H9 (cell line): ENCODE measurements around the gene TTLL1. TPM values are rescaled to one million over a fixed set of nuclear protein-coding genes. Genes with fewer than 3 reads are reported as not detected.
A peak's percentile ranks its signal among the peaks of the same experiment; 100 is the strongest.

Experiments used
- DNase-seq: peaks from one replicate; pipeline ENCODE4 v3.0.0-alpha.2; 2017
- H2AFZ ChIP-seq: one replicate; pipeline ENCODE4 v1.6.1; 2013; ENCODE audit warnings: mild to moderate bottlenecking, low read length, control low read depth, moderate library complexity
- H2AK5ac ChIP-seq: 2 replicates; pipeline ENCODE4 v1.6.1; 2013; ENCODE audit warnings: low read length, control low read depth, mixed read lengths; ENCODE audit not compliant: insufficient read length
- H2BK120ac ChIP-seq: one replicate; pipeline ENCODE4 v1.6.1; 2013; ENCODE audit warnings: low read depth, mild to moderate bottlenecking, low read length, control low read depth, inconsistent platforms; ENCODE audit not compliant: poor library complexity, severe bottlenecking
- H2BK12ac ChIP-seq: 2 replicates; pipeline ENCODE4 v1.6.1; 2013; ENCODE audit warnings: low read length, control low read depth, mixed read lengths, low read depth; ENCODE audit not compliant: insufficient read length
- H2BK15ac ChIP-seq: 2 replicates; pipeline ENCODE4 v1.6.1; 2013; ENCODE audit warnings: low read depth, low read length, control low read depth
- H2BK20ac ChIP-seq: one replicate; pipeline ENCODE4 v1.6.1; 2013; ENCODE audit warnings: low read depth, mild to moderate bottlenecking, low read length, control low read depth, inconsistent platforms; ENCODE audit not compliant: poor library complexity, severe bottlenecking
- H2BK5ac ChIP-seq: 2 replicates; pipeline ENCODE4 v1.6.1; 2013; ENCODE audit warnings: low read length, control low read depth, mixed read lengths; ENCODE audit not compliant: insufficient read length
- H3K14ac ChIP-seq: 2 replicates; pipeline ENCODE4 v1.6.1; 2013; ENCODE audit warnings: low read length, control low read depth; ENCODE audit not compliant: insufficient read depth
- H3K18ac ChIP-seq: 2 replicates; pipeline ENCODE4 v1.6.1; 2013; ENCODE audit warnings: low read depth, mild to moderate bottlenecking, mixed read lengths, low read length, control low read depth; ENCODE audit not compliant: insufficient read length
- H3K23ac ChIP-seq: 2 replicates; pipeline ENCODE4 v1.6.1; 2013; ENCODE audit warnings: low read length, control low read depth, mixed read lengths, low read depth; ENCODE audit not compliant: insufficient read length
- H3K23me2 ChIP-seq: 2 replicates; pipeline ENCODE4 v1.6.1; 2013; ENCODE audit warnings: low read depth, mild to moderate bottlenecking, mixed read lengths, low read length, control low read depth; ENCODE audit not compliant: insufficient read length, poor library complexity, severe bottlenecking
- H3K27ac ChIP-seq: 2 replicates; pipeline ENCODE4 v1.5.1; 2013; ENCODE audit warnings: low read length, control low read depth, mixed read lengths, low read depth; ENCODE audit not compliant: insufficient read length
- H3K27me3 ChIP-seq: 2 replicates; pipeline ENCODE4 v1.6.1; 2013; ENCODE audit warnings: low read length, control low read depth, inconsistent platforms; ENCODE audit not compliant: insufficient read depth
- H3K4ac ChIP-seq: 2 replicates; pipeline ENCODE4 v1.6.1; 2013; ENCODE audit warnings: low read depth, mild to moderate bottlenecking, control low read depth, inconsistent platforms, low read length, moderate library complexity
- H3K4me1 ChIP-seq: 2 replicates; pipeline ENCODE4 v1.6.1; 2013; ENCODE audit warnings: low read length, control low read depth, inconsistent platforms; ENCODE audit not compliant: insufficient read depth
- H3K4me2 ChIP-seq: 2 replicates; pipeline ENCODE4 v1.6.1; 2013; ENCODE audit warnings: low read length, control low read depth, mixed read lengths; ENCODE audit not compliant: insufficient read length, insufficient read depth
- H3K56ac ChIP-seq: 2 replicates; pipeline ENCODE4 v1.6.1; 2013; ENCODE audit warnings: low read depth, mild to moderate bottlenecking, mixed read lengths, low read length, control low read depth; ENCODE audit not compliant: insufficient read length
- H3K79me1 ChIP-seq: 2 replicates; pipeline ENCODE4 v1.6.1; 2013; ENCODE audit warnings: low read depth, mild to moderate bottlenecking, moderate library complexity, low read length, control low read depth, inconsistent platforms; ENCODE audit not compliant: insufficient read depth, poor library complexity, severe bottlenecking
- H3K79me2 ChIP-seq: 2 replicates; pipeline ENCODE4 v1.6.1; 2013; ENCODE audit warnings: low read length, control low read depth, inconsistent platforms; ENCODE audit not compliant: insufficient read depth
- H3K9ac ChIP-seq: 2 replicates; pipeline ENCODE4 v1.6.1; 2013; ENCODE audit warnings: low read length, control low read depth, mixed read lengths; ENCODE audit not compliant: insufficient read length; ENCODE audit errors: extremely low read depth
- H3K9me3 ChIP-seq: one replicate; pipeline ENCODE4 v1.6.1; 2013; ENCODE audit warnings: low read depth, low read length, inconsistent platforms; ENCODE audit not compliant: control insufficient read depth
- H3T11ph ChIP-seq: one replicate; pipeline ENCODE4 v1.6.1; 2013; ENCODE audit warnings: mild to moderate bottlenecking, low read length, control low read depth, inconsistent platforms
- H4K20me1 ChIP-seq: one replicate; pipeline ENCODE4 v1.6.1; 2013; ENCODE audit not compliant: control insufficient read depth, insufficient read length, insufficient read depth
- H4K5ac ChIP-seq: 2 replicates; pipeline ENCODE4 v1.6.1; 2013; ENCODE audit warnings: low read depth, mild to moderate bottlenecking, mixed read lengths, low read length, control low read depth; ENCODE audit not compliant: insufficient read length
- H4K8ac ChIP-seq: replicated peaks from 2 replicates; pipeline ENCODE4 v1.6.1; 2013; ENCODE audit warnings: low read length, control low read depth, mixed read lengths, low read depth; ENCODE audit not compliant: insufficient read length
- H4K91ac ChIP-seq: 2 replicates; pipeline ENCODE4 v1.6.1; 2013; ENCODE audit warnings: low read depth, mild to moderate bottlenecking, moderate library complexity, mixed read lengths, low read length, control low read depth; ENCODE audit not compliant: insufficient read length
- H3K27ac Mint-ChIP-seq, 3 experiments: 2 replicates in 2 of 3; 3 replicates in 1 of 3; pipeline ENCODE4 v1.8.0; 2020 to 2021; ENCODE audit warnings: mixed read lengths in 3 of 3, mild to moderate bottlenecking in 1 of 3, moderate library complexity in 1 of 3
- H3K27me3 Mint-ChIP-seq: 2 replicates; pipeline ENCODE4 v1.8.0; 2021; ENCODE audit warnings: low read depth, mild to moderate bottlenecking, moderate library complexity, mixed read lengths
- H3K36me3 Mint-ChIP-seq, 3 experiments: 2 replicates in 2 of 3; 3 replicates in 1 of 3; pipeline ENCODE4 v1.8.0; 2020 to 2021; ENCODE audit warnings: low read depth in 3 of 3, mixed read lengths in 3 of 3; ENCODE audit not compliant: insufficient read depth in 1 of 3
- H3K4me1 Mint-ChIP-seq, 2 experiments: 2 replicates each; pipeline ENCODE4 v1.8.0; 2020; ENCODE audit warnings: mixed read lengths in 2 of 2
- H3K4me3 Mint-ChIP-seq, 2 experiments: 2 replicates in 1 of 2; 3 replicates in 1 of 2; pipeline ENCODE4 v1.8.0; 2020 to 2021; ENCODE audit warnings: mild to moderate bottlenecking in 2 of 2, mixed read lengths in 2 of 2, moderate library complexity in 1 of 2
- H3K9me3 Mint-ChIP-seq, 2 experiments: 2 replicates in 1 of 2; 3 replicates in 1 of 2; pipeline ENCODE4 v1.8.0; 2020; ENCODE audit warnings: mild to moderate bottlenecking in 2 of 2, mixed read lengths in 2 of 2, moderate library complexity in 1 of 2
- CTCF ChIP-seq: fragments of 200-600 bp; sonication (generic); conservative IDR thresholded peaks from 3 replicates; pipeline ENCODE4 v1.8.0; 2021; ENCODE audit warnings: antibody characterized with exemption, mild to moderate bottlenecking
- WGBS: extraction: QIAGEN DNeasy Blood & Tissue Kit; methylation state at CpG from one replicate; pipeline ENCODE4 v1.1.7; 2013; ENCODE audit warnings: missing lambda C conversion rate, low lambda C conversion rate, mixed read lengths; ENCODE audit not compliant: insufficient read length; ENCODE audit errors: extremely low coverage; 5-methylcytosine and 5-hydroxymethylcytosine counted together
- total RNA-seq: library from RNA; stranded (reverse); gene quantifications from 2 replicates; pipeline ENCODE4 v1.2.1, GENCODE V29; 2021

TTLL1 gene
- total RNA-seq, 1 experiment from 2014 or later, result 4.1 TPM

GRCh38 chr22:43011079-43011478 lies 78.1 kb downstream of the TTLL1 start:
- Histone ChIP-seq H2BK15ac (no peak overlapping the region), H3K56ac (no peak overlapping the region), H3K79me2 (peaks cover 46% of the 10 kb centered on the region; the same call in 1 of the 2 replicates), H3K14ac (no peak overlapping the region), H3K9me3 (no peaks in the 10 kb centered on the region), H2BK20ac (no peak overlapping the region), H3K23ac (no peak overlapping the region), H2BK12ac (no peak overlapping the region), H2AFZ (no peak overlapping the region), H2BK5ac (no peak overlapping the region), H3K23me2 (peaks cover 9% of the 10 kb centered on the region), H3T11ph (no peak overlapping the region), H4K91ac (no peak overlapping the region), H2AK5ac (no peak overlapping the region), H4K8ac (no peak overlapping the region), H3K9ac (no peak overlapping the region), H3K4ac (no peak overlapping the region), H4K5ac (no peak overlapping the region), H3K27ac (no peak overlapping the region), H4K20me1 (no peaks in the 10 kb centered on the region), H2BK120ac (no peak overlapping the region), H3K4me1 (peaks cover 8% of the 10 kb centered on the region; the same call in 1 of the 2 replicates), H3K18ac (no peak overlapping the region), H3K79me1 (no peaks in the 10 kb centered on the region), H3K27me3 (no peaks in the 10 kb centered on the region), H3K4me2 (no peak overlapping the region)
- no CpG with 5 or more reads among the region's 7 CpGs for WGBS
- Mint-ChIP-seq H3K9me3 (no peaks in the 10 kb centered on the region; a peak in 1 of 5 replicates), H3K27me3 (peaks cover 2% of the 10 kb centered on the region), H3K27ac (peak overlapping the region in 1 of 3 experiments; percentile 40; a peak in 2 of 7 replicates), H3K4me1 (peaks cover 43 to 44% of the 10 kb centered on the region in 2 experiments), H3K36me3 (no peaks in the 10 kb centered on the region; a peak in 2 of 7 replicates), H3K4me3 (no peak overlapping the region)
- DNase-seq, result no peak
- peak; percentile 33; the same call in 2 of the 3 replicates for TF ChIP-seq CTCF
